Endothelial cell of coronary artery (primary cell): ENCODE results near the gene BRPF3. TPM values are rescaled to one million over a fixed set of nuclear protein-coding genes. Genes with fewer than 3 reads are reported as not detected.

Experiments used
- total RNA-seq: library from RNA; depleted of rRNA; stranded (reverse); fragments of >200 nt; gene quantifications from 2 replicates; pipeline ENCODE4 v1.2.3, GENCODE V29; 2014

BRPF3 gene
- 8.7 and 15.6 TPM in 2 replicates for total RNA-seq

GRCh38 chr6:36196113-36196879 is at the start of gene BRPF3:
Gene BRPF3, plus strand, starts transcription at chr6:36196744. Its CDS starts 3,579 bp downstream, at chr6:36200323.

GRCh38 chr6:36269834-36270705 is 73.5 kb downstream of the BRPF3 start, which contains the start of gene PNPLA1:
Gene PNPLA1, plus strand, starts transcription at chr6:36270060. Its CDS starts 400 bp downstream, at chr6:36270460.

Other genes starting within 250 kb of the BRPF3 start
- not detected in 2 replicates for gene SLC26A8, start 172.1 kb upstream of the BRPF3 start, total RNA-seq
- gene MAPK14, start 168.9 kb upstream of the BRPF3 start, total RNA-seq: 38.7 and 44.2 TPM in 2 replicates
- gene MAPK13, start 66.2 kb upstream of the BRPF3 start, total RNA-seq: 0.99 and 4.1 TPM in 2 replicates
- not detected in 2 replicates for gene PNPLA1, start 73.3 kb downstream of the BRPF3 start, total RNA-seq
- not detected in 2 replicates for gene BNIP5, start 140.1 kb downstream of the BRPF3 start, total RNA-seq
- 0.27 and 0.47 TPM in 2 replicates for gene ETV7, start 190.9 kb downstream of the BRPF3 start, total RNA-seq
- gene PXT1, start 246.1 kb downstream of the BRPF3 start, total RNA-seq: 0.09 TPM in 1 of 2 replicates, not detected in the other
- gene KCTD20, start 246.3 kb downstream of the BRPF3 start, total RNA-seq: 60.0 and 74.5 TPM in 2 replicates